ENCODE results near the gene KCNS1.

Gene KCNS1

DNA sequence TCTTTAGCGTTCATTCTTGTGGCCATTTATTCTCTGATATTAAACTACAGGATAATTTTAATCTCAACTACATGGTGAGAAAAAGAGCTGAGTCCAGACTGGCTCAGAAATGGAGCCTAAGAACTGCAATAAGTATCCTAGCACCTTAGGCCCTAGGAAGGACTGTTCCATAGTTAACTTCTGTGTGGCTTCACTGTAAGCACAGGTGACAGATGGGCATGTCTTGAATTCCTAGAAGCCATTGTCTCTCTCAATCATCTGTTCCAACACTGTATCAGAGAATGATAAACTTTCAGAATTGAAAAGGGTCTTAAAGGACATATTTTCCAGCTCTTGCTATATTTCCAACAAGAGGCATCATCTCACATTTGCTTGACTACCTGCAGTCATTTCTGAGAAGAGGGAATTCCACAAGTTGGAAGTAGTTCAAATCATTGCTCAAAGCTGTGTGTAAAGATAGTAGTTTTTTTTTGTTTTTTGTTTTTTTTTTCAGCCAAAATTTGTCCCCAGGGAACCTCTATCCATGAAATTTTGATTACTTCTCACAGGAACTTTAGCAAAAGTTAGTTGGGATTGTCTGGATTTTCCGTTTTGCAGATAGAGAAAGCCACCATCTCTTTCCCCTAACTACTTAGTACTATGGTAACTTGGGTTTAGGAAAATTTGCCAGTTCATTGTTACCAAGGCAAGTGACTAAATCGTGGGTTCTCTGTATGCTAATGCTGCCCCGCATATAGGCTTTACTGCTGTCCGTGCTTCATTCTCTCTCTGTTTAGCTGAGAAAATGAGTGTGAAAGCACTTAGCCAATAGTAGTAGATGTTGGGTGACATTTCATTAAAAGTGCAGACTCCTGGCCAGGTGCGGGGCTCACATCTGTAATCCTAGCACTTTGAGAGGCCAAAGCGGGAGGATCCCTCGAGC is 47.2 kb downstream of the KCNS1 start:
- peaks cover 3% of the 10 kb centered on the region for H3K4me1 ChIP-seq

GRCh38 chr20:45052698-45053429 is 48.1 kb downstream of the KCNS1 start:
- H3K4me1 ChIP-seq = peaks cover 3% of the 10 kb centered on the region
- no peaks in the 10 kb centered on the region for H3K9me3 ChIP-seq (ENCODE audit: control insufficient read depth, low read length)
- H3K9ac ChIP-seq = no peak overlapping the region
- peaks cover 2% of the 10 kb centered on the region for H3K79me2 ChIP-seq
- H2AFZ ChIP-seq = no peak overlapping the region
- H3K36me3 ChIP-seq (ENCODE audit: control insufficient read depth, insufficient read depth, low read length) = no peaks in the 10 kb centered on the region
- H3K27me3 ChIP-seq (ENCODE audit: control insufficient read depth, insufficient read depth, low read length) = no peaks in the 10 kb centered on the region
- H3K27ac ChIP-seq = no peak overlapping the region
- no peak overlapping the region for H3K4me2 ChIP-seq (ENCODE audit: low read length)
- H3K4me3 ChIP-seq (ENCODE audit: low read depth, low read length) = no peak overlapping the region
- no peak for TF ChIP-seq CTCF (IDR thresholded peaks at IDR 0.05)

More for the DNA sequence above, 47.2 kb downstream of the KCNS1 start:
- Histone ChIP-seq H3K36me3 (ENCODE audit: control insufficient read depth, insufficient read depth, low read length) (no peaks in the 10 kb centered on the region), H3K4me3 (ENCODE audit: low read depth, low read length) (no peak overlapping the region), H3K9ac (no peak overlapping the region), H3K79me2 (no peaks in the 10 kb centered on the region), H3K4me2 (ENCODE audit: low read length) (no peak overlapping the region), H3K9me3 (ENCODE audit: control insufficient read depth, low read length) (no peaks in the 10 kb centered on the region), H2AFZ (no peak overlapping the region), H3K27ac (no peak overlapping the region), H3K27me3 (ENCODE audit: control insufficient read depth, insufficient read depth, low read length) (no peaks in the 10 kb centered on the region)
- TF ChIP-seq CTCF (IDR thresholded peaks at IDR 0.05) = no peak

DNA sequence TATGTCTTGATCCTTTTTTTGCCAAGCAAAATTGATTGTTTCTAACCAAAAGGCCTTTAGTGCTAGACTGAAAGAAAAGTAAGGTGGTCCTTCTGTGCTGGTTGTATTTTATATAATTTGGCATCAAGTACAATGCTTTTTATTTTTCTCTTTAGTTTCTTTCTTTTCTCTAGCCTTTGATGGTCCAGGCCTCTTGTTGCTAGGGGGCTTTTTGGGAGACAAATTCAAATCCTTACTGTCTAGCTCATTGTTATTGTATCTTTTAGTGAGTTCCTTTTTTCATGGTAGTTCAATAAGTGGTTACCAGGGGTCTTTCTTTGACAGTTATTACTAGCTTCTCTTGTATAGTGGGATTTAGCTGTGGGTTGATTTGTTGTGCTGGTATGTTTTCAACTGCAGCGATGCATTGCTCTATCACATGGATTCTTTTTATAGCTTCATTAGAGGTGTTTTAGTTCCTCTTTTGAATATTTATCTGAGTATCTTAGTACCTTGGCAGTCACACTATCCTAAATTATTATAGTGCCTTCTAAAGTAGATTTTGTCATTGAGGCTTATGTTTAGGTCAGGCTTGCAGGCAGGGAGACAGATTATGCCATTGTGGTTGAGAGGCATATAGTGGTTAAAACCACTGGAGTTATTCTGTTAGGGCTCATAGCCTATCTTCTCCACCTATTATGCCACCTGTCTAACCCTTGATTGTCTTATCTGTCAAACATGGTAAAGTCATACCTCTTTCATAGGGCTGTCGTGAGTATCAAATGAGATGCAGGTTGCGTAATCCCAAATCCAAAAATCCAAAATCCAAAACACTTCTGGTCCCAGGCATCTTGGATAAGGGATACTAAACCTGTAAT is 49.5 kb downstream of the KCNS1 start:
- Histone ChIP-seq H3K27ac (no peak overlapping the region), H3K9me3 (ENCODE audit: control insufficient read depth, low read length) (no peaks in the 10 kb centered on the region), H3K4me3 (ENCODE audit: low read depth, low read length) (no peak overlapping the region)

More for the DNA sequence above, 49.5 kb downstream of the KCNS1 start:
- H2AFZ ChIP-seq = no peak overlapping the region
- H3K9ac ChIP-seq = no peak overlapping the region
- H3K36me3 ChIP-seq (ENCODE audit: control insufficient read depth, insufficient read depth, low read length) = no peaks in the 10 kb centered on the region
- TF ChIP-seq CTCF (IDR thresholded peaks at IDR 0.05) = no peak
- H3K27me3 ChIP-seq (ENCODE audit: control insufficient read depth, insufficient read depth, low read length) = no peaks in the 10 kb centered on the region
- H3K4me1 ChIP-seq = peaks cover 3% of the 10 kb centered on the region
- peaks cover 2% of the 10 kb centered on the region for H3K79me2 ChIP-seq
- no peak overlapping the region for H3K4me2 ChIP-seq (ENCODE audit: low read length)

Measured in parathyroid adenoma (tissue), 2 donors.